Measurements from ENCODE around the gene KRTAP23-1. TPM values are rescaled to one million over a fixed set of nuclear protein-coding genes. Genes with fewer than 3 reads are reported as not detected.

KRTAP23-1 gene, protein sequence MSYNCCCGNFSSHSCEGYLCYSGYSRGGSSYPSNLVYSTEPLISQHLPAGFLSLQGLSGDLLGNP
- not detected in 2 replicates for total RNA-seq

GRCh38 chr21:30348506-30348905 lies at the start of gene KRTAP23-1:
KRTAP23-1 (minus strand) TSS chr21:30348606; CDS start chr21:30348606, 0 bp downstream.

DNA sequence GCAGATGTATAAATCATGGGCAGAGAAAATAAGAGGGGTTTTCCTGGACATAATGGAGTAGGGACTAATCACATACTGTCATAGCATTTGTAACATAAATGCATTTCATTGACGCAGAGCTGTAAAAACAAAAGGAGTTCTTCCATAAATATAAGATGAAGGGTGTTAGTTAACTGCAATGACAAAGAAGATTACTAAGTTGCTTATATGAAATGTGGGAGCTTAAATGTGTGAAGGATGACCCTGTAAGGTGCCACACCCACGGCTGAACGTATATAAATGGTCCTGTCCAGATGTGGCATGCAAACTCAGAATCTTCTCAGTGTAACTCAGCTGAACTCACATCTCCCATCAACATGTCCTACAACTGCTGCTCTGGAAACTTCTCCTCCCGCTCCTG lies 47.3 kb upstream of the KRTAP23-1 start, which contains the start of gene KRTAP13-1:
KRTAP13-1 (plus strand) TSS at position 301 of the 400 bp plus-strand sequence; CDS start at position 357, 56 bp downstream.

GRCh38 chr21:30372139-30372770 lies 23.8 kb upstream of the KRTAP23-1 start, which contains the start of gene KRTAP13-2:
KRTAP13-2 (minus strand) TSS chr21:30372271; CDS start chr21:30372213, 58 bp downstream.

DNA sequence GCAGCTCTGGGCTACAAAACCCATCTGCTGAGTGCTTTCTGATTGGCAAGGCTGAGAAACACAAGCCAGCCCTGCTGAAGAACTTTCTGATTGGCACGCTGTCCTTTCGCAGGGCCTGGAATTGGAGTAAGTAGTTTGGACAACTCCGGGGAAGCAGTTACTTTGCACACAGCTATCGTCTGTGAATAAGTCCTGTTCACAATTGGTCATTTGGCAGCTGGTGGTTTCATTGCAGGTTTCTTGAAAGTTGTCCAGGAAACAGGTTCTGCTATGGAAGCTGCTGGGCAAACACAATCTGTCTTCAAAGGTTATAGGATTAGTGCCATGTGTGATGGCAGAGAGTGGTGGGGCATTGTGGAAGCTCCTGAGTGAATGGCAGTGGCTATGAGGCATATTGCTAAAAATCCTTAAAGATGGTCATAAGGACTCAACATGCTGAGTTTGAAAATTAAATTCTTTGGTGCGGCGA lies 11.1 kb downstream of the KRTAP23-1 start, which contains the start of gene KRTAP27-1:
KRTAP27-1 (minus strand) TSS at position 419 of the 469 bp plus-strand sequence; CDS start at position 393, 26 bp downstream.

DNA sequence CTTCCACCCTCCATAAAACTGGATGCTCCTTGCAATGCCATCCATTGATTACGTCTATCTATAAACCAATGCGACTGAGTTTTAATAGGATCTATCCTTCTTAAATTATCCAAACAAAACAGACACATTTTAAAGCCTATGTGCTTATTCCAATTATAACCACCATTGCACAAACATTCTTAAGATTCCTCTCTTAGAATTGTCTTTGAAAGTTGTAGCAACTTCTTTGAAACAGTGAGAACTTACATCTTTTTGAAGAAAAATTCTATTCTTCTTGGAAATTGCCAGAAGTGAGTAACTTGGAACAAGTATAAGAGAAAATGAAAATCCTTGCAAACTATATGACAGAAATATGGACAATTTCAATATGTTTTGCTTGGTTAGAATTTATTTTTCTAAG lies 28.2 kb downstream of the KRTAP23-1 start, which contains the start of gene KRTAP26-1:
KRTAP26-1 (minus strand) TSS at position 101 of the 400 bp plus-strand sequence. CDS start 280 bp downstream, outside the sequence.

Other genes starting within 250 kb of the KRTAP23-1 start
- gene CLDN17, start 181.8 kb downstream of the KRTAP23-1 start, total RNA-seq, result not detected in 2 replicates
- not detected in 2 replicates for gene CLDN8, start 132.5 kb downstream of the KRTAP23-1 start, total RNA-seq
- gene KRTAP24-1, start 65.7 kb downstream of the KRTAP23-1 start, total RNA-seq, result not detected in 2 replicates
- gene KRTAP25-1, start 59.1 kb downstream of the KRTAP23-1 start, total RNA-seq, result not detected in 2 replicates
- not detected in 2 replicates for gene KRTAP26-1, start 28.3 kb downstream of the KRTAP23-1 start, total RNA-seq
- not detected in 2 replicates for gene KRTAP27-1, start 10.9 kb downstream of the KRTAP23-1 start, total RNA-seq
- not detected in 2 replicates for gene KRTAP13-2, start 23.7 kb upstream of the KRTAP23-1 start, total RNA-seq
- not detected in 2 replicates for gene KRTAP13-1, start 47.4 kb upstream of the KRTAP23-1 start, total RNA-seq
- gene KRTAP13-3, start 77.3 kb upstream of the KRTAP23-1 start, total RNA-seq, result not detected in 2 replicates
- gene KRTAP13-4, start 81.6 kb upstream of the KRTAP23-1 start, total RNA-seq, result not detected in 2 replicates
- not detected in 2 replicates for gene KRTAP15-1, start 91.7 kb upstream of the KRTAP23-1 start, total RNA-seq
- gene KRTAP19-1, start 131.8 kb upstream of the KRTAP23-1 start, total RNA-seq, result not detected in 2 replicates
- gene KRTAP19-2, start 138.8 kb upstream of the KRTAP23-1 start, total RNA-seq, result not detected in 2 replicates
- not detected in 2 replicates for gene KRTAP19-3, start 143.4 kb upstream of the KRTAP23-1 start, total RNA-seq
- not detected in 2 replicates for gene KRTAP19-4, start 148.6 kb upstream of the KRTAP23-1 start, total RNA-seq
- gene KRTAP19-5, start 153.5 kb upstream of the KRTAP23-1 start, total RNA-seq, result not detected in 2 replicates
- not detected in 2 replicates for gene KRTAP19-6, start 193.3 kb upstream of the KRTAP23-1 start, total RNA-seq
- not detected in 2 replicates for gene KRTAP19-7, start 212.7 kb upstream of the KRTAP23-1 start, total RNA-seq
- gene KRTAP22-2, start 241.8 kb upstream of the KRTAP23-1 start, total RNA-seq, result not detected in 2 replicates
- gene KRTAP6-3, start 243.8 kb upstream of the KRTAP23-1 start, total RNA-seq, result not detected in 2 replicates

Data from cardiac atrium fibroblast (primary cell).